Body of pancreas (tissue), 4 donors: Measurements from ENCODE around the gene WDR64. TPM values are rescaled to one million over a fixed set of nuclear protein-coding genes. Genes with fewer than 3 reads are reported as not detected.

Experiments
- ATAC-seq: fragments of 150-250 bp; one replicate; pipeline ENCODE4 v1.9.1; 2016
- DNase-seq, 4 donors: peaks; one replicate each; pipeline ENCODE4 v3.0.0-alpha.2; 2019
- H3K27ac ChIP-seq, 4 donors: fragments of 200-600 bp; sonication (generic); 1 replicate in 3 of 4; 2 replicates in 1 of 4; pipeline versions ENCODE4 v1.5.1 to v1.6.1; 2016 to 2019; ENCODE audit warnings: mild to moderate bottlenecking in 1 of 4, mixed read lengths in 1 of 4, moderate library complexity in 1 of 4
- H3K27me3 ChIP-seq, 2 donors: fragments of 200-600 bp; sonication (generic); one replicate each; pipeline ENCODE4 v1.6.0; 2016; ENCODE audit warnings: mild to moderate bottlenecking in 1 of 2
- H3K36me3 ChIP-seq, 2 donors: fragments of 200-600 bp; sonication (generic); replicated peaks in 1 of 2; 2 replicates each; pipeline ENCODE4 v1.5.1; 2016; ENCODE audit warnings: low read depth in 2 of 2; ENCODE audit not compliant: insufficient read depth in 1 of 2
- H3K4me1 ChIP-seq: fragments of 200-600 bp; sonication (generic); one replicate; pipeline ENCODE4 v1.6.0; 2016
- H3K4me3 ChIP-seq, 2 donors: fragments of 200-600 bp; sonication (generic); 1 replicate in 1 of 2; 2 replicates in 1 of 2; pipeline ENCODE4 v1.5.1; 2016 to 2019
- H3K9me3 ChIP-seq, 3 donors: fragments of 200-600 bp; sonication (generic); 1 replicate in 2 of 3; 2 replicates in 1 of 3; pipeline ENCODE4 v1.5.1; 2016
- CTCF ChIP-seq, 7 experiments: fragments of 450-650 bp in 4 of 7; fragments of 200-600 bp in 3 of 7; sonication (generic) in 3 of 7; IDR thresholded peaks; one replicate each; pipeline ENCODE4 v1.5.1; 2016 to 2019; ENCODE audit warnings: antibody characterized with exemption in 7 of 7
- POLR2A ChIP-seq, 3 donors: fragments of 450-650 bp; IDR thresholded peaks; one replicate each; pipeline ENCODE4 v1.6.1; 2016; ENCODE audit warnings: antibody characterized with exemption in 3 of 3, mild to moderate bottlenecking in 2 of 3
- WGBS, 2 donors: methylation state at CpG; one replicate each; pipeline ENCODE4 v1.1.5; 2017; 5-methylcytosine and 5-hydroxymethylcytosine counted together
- intact Hi-C: fragments of 100-400 bp; cut with DNase I; formaldehyde crosslinking; loops from one replicate; pipeline ENCODE4 v1.15.1; 2023
- total RNA-seq, 2 donors: library from RNA; depleted of rRNA; stranded (reverse); fragments of >200 nt; gene quantifications; one replicate each; pipeline ENCODE4 v1.1.0, GENCODE V29; 2016

WDR64 gene
- total RNA-seq, 2 donors from 2014 or later, result not detected

- TF ChIP-seq POLR2A (IDR thresholded peaks at IDR 0.05) (no peak), CTCF (IDR thresholded peaks at IDR 0.05) (no peak)
- Histone ChIP-seq H3K4me1 (peaks cover 35% of the 10 kb centered on the region), H3K27me3 (no peaks in the 10 kb centered on the region), H3K36me3 (no peaks in the 10 kb centered on the region), H3K9me3 (no peaks in the 10 kb centered on the region), H3K4me3 (no peak overlapping the region), H3K27ac (no peak overlapping the region)
- DNase-seq (no peak), ATAC-seq (no peak)
- intact Hi-C loops, result loop anchor here (10.0 kb wide), 1 partner anchor 101 kb away; the partner anchor contains the start of gene KMO
- WGBS, 2 donors, result 69 to 72% methylated on average over 1 of the region's 1 CpG
Observed at GRCh38 chr1:241636291-241636690, 15.8 kb upstream of the WDR64 start.

GRCh38 chr1:241637046-241637590 is 15.0 kb upstream of the WDR64 start:
- H3K4me1 ChIP-seq, result peaks cover 38% of the 10 kb centered on the region
- H3K4me3 ChIP-seq, result no peak overlapping the region
- H3K36me3 ChIP-seq, result no peaks in the 10 kb centered on the region
- no peaks in the 10 kb centered on the region for H3K9me3 ChIP-seq
- TF ChIP-seq POLR2A (IDR thresholded peaks at IDR 0.05) (no peak), CTCF (IDR thresholded peaks at IDR 0.05) (no peak)
- intact Hi-C loops, result loop anchor here (10.0 kb wide), 1 partner anchor 102 kb away; the partner anchor contains the start of gene KMO
- no peaks in the 10 kb centered on the region for H3K27me3 ChIP-seq
- ATAC-seq, result no peak
- H3K27ac ChIP-seq, result no peak overlapping the region
- no peak for DNase-seq

- H3K4me3 ChIP-seq, result no peak overlapping the region
- H3K27ac ChIP-seq, result no peak overlapping the region
- TF ChIP-seq POLR2A (IDR thresholded peaks at IDR 0.05), result no peak
- TF ChIP-seq CTCF (IDR thresholded peaks at IDR 0.05), result no peak
- WGBS, 2 donors, result 75 to 78% methylated on average over 4 of the region's 4 CpGs
- H3K27me3 ChIP-seq, result no peaks in the 10 kb centered on the region
- H3K4me1 ChIP-seq, result peaks cover 38% of the 10 kb centered on the region
- H3K9me3 ChIP-seq, result no peaks in the 10 kb centered on the region
- peak in 1 of 4 donors; percentile 2 for DNase-seq
- H3K36me3 ChIP-seq, result no peaks in the 10 kb centered on the region
- no peak for ATAC-seq
- intact Hi-C loops, result loop anchor here (10.0 kb wide), 1 partner anchor 103 kb away; the partner anchor contains the start of gene KMO
Observed at GRCh38 chr1:241637604-241638003, 14.5 kb upstream of the WDR64 start.

GRCh38 chr1:241638099-241638682 is 13.9 kb upstream of the WDR64 start:
- H3K27me3 ChIP-seq, result no peaks in the 10 kb centered on the region
- no peak overlapping the region for H3K27ac ChIP-seq
- ATAC-seq (no peak), DNase-seq (no peak)
- H3K36me3 ChIP-seq, result no peaks in the 10 kb centered on the region
- H3K4me1 ChIP-seq, result peaks cover 38% of the 10 kb centered on the region
- 54 to 66% methylated on average over 5 of the region's 5 CpGs for WGBS, 2 donors
- no peak for TF ChIP-seq CTCF (IDR thresholded peaks at IDR 0.05)
- no peak for TF ChIP-seq POLR2A (IDR thresholded peaks at IDR 0.05)
- intact Hi-C loops, result loop anchor here (10.0 kb wide), 1 partner anchor 103 kb away; the partner anchor contains the start of gene KMO
- H3K9me3 ChIP-seq, result no peaks in the 10 kb centered on the region
- no peak overlapping the region for H3K4me3 ChIP-seq
